Activated CD8-positive, alpha-beta memory T cell treated with anti-CD3 and anti-CD28 coated beads for 48 hours (primary cell): ENCODE measurements around the gene B9D2.
A peak's percentile ranks its signal among the peaks of the same experiment; 100 is the strongest.
"Not testable (repeated sequence)": the region's sequence is repeated elsewhere in the genome, so short reads cannot be mapped to it uniquely, and the experiment has no call there.

ENCODE experiments used
- DNase-seq, 3 experiments: peaks; one replicate each; pipeline ENCODE4 v3.0.0-alpha.2; 2020; ENCODE audit warnings: low read depth in 2 of 3, low spot score in 2 of 3

Gene B9D2

DNA sequence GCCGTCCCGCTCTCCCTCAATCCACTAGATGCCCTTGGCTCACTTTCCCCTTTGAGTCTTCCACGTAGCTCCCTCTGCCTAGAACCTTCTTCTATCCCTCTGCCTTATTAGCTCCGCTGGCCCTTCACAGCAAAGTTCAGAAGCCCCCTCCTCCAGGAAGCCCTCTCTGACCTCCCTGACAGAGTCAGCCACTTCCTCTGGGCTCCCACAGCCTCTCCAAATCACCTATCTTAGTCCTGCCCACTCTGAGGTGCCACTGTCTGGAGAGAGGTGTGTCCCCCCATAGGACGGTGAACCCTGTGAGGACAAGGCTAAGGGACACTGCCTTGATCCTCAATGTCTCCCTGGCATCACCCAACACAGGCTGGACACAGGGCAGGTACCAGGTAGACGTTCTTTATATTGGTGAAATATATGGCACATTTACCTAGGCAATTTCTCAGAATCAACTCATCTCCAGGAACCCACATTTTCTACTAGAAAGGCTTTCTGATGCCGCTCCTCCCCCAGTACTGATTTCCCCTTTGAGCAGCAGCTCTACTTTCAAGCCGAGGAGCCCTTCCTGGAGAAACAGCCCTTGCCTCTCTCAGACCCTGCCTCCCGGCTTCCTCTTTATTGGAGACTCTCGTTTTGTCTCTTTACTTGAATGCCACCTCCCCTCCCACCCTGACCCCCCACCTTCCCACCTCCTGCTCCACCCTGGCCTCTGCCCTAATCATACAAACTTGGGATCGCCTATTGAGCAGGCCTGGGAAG, 6.8 kb downstream of the B9D2 start:
- no peak for DNase-seq

DNA sequence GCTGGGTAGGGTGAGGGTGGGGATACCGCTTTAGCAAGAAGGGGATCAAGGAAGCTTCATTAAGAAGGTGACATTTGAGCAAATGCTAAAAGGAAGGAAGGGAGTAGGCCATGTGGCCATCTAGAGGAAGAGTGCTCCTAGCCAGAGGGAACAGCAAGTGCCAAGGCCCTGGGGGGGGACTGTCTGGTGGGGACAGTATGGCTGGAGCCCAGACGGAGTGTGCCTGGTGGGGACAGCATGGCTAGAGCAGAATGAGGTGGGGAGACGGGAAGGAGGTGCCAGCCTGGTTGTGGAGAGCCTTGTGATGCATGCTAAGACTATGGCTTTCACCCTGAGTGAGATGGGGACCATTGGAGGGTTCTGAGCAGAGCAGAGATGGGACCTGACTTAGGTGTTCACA, 8.1 kb downstream of the B9D2 start:
- DNase-seq = no peak

GRCh38 chr19:41355035-41355434, 8.9 kb downstream of the B9D2 start:
- no peak for DNase-seq

GRCh38 chr19:41354343-41354953, 9.5 kb downstream of the B9D2 start:
- DNase-seq = no peak

GRCh38 chr19:41353466-41354342, 10.2 kb downstream of the B9D2 start, which contains the start of gene TGFB1:
TSS of gene TGFB1 (minus strand) at chr19:41353922. CDS start at chr19:41353044, 878 bp downstream.
- peak; percentile 82 to 91 (median 83) for DNase-seq

GRCh38 chr19:41352609-41353465, 11.1 kb downstream of the B9D2 start:
- DNase-seq = peak in 2 of 3 experiments; percentile 53 to 58

DNA sequence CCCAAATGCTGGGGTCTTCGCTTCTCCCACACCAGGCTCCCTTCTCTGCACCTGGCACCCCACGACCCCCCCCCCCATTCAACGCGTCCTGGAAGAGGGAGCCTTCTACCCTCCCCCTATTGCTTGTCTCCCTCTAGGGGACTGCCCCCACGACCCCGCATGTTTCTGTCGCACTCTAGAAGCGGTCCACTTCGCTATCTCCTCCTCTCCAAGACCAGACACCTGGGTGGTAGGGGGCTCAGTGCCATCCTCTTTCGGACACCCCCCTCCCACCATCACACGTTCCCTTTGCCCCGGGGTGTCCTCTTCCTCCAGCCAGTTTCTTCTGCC, 11.7 kb downstream of the B9D2 start:
- DNase-seq = no peak

DNA sequence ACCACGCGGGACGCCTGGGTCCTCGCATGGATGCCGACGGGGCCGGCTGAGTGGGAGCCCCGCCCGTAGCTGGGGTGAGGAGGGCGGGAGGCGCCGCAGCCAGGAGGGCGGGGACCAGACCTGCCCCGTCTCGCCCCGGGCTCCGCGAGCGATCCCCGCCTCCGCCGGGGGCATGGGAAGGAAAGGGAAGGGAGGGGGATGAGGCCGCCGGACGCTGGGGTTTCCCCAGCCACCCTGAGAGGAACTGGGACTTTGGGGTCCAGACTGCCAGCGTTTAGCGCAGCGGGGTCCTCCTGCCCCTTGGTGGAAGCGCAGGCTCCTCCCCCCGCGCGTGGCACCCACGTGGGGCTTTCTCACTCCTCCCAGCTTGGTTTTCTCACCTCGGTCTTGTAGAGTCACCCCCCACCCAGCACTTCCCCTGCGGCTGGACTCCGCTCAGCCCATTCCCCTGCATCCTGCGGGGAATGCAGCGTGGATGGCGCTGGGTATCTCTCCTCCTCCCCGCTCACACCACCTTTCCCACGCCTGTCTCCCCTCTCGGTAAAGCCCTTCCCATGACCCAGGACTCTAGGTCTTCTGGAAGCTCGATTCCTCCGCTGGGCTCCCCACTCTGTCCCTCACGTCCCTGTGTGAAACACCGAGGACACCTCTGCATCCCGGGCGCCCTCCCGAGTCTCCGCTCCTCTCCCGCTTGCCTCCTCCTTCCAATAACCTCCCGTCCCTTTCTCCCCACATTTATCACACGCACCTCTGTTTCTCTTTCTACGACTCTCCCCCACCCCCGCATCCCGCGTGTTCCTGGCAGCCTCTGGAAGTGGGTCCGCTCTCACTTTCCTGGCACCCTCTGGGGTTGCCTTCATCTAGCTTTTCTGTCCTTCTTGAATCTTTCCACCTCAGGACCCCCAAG, 12.4 kb downstream of the B9D2 start:
- peak; percentile 53 to 77 (median 77) for DNase-seq

DNA sequence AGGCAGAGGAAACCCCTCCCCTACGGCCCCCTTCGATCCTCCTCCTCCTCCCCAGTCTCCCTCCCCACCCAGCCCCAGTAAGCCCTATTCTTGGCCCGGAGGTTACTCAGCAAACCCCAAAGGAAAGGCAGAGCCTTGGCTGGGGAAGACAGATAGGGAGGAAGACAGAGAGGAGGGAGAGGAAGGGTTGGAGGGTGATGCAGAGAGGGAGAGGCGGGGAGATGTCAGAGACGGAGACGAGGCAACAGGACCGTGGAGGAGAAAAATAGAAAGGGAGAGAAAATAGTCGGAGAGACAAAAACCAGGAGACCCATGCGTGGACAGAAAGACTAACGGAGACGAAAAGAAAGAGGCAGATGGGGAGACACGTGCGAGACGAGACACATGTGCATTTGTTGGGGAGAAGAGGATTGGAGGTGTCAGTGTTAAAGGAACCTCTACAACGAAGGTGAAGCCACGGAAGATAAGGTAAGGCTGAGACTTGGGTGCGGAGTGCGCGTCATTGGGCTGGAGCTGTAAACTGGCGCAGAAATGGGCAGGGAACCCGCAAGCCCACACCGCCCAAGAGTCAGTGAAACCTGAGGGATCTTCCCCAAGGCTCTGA, 13.1 kb downstream of the B9D2 start:
- DNase-seq = no peak

- DNase-seq = not testable (repeated sequence)
Observed at GRCh38 chr19:41346916-41347315, 17.0 kb downstream of the B9D2 start.

- DNase-seq = no peak
Observed at GRCh38 chr19:41344162-41344561, 19.8 kb downstream of the B9D2 start.

- no peak for DNase-seq
Observed at GRCh38 chr19:41341669-41342490, 22.1 kb downstream of the B9D2 start.

DNA sequence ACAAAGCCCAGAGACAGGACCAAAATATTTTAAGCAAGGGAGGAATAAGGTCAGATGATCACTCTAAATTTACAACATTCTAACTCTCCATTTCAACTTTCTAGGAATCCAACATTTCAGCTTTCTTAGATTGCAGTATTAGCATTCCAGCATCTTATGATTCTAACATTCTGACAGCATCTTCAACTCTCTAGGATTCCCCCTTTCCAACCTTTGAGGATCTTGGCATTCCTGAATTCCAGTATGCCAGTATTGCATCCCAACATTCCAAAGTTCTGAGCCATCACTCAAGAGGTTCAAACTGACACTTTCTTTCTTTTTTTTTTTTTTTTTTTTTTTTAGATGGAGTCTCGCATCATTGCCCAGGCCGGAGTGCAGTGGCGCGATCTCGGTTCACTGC, 24.0 kb downstream of the B9D2 start:
- DNase-seq = no peak

DNA sequence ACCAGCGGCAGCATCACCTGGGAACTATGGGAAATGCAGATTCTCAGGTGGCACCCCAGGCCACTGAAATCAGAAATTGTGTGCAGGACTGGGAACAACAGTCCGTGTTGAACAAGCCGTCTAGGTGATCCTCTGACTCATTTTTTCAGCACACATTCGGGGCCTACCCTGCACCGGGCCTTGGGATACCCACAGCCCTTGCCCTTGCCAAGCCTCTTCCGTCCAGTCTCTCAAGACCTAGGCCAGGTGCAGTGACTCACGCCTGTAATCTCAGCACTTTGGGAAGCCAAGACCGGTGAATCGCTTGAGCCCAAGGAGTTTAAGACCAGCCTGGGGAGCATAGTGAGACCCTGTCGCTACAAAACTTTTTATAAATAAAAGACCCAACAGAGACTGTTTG, 28.5 kb downstream of the B9D2 start:
- DNase-seq = no peak

DNA sequence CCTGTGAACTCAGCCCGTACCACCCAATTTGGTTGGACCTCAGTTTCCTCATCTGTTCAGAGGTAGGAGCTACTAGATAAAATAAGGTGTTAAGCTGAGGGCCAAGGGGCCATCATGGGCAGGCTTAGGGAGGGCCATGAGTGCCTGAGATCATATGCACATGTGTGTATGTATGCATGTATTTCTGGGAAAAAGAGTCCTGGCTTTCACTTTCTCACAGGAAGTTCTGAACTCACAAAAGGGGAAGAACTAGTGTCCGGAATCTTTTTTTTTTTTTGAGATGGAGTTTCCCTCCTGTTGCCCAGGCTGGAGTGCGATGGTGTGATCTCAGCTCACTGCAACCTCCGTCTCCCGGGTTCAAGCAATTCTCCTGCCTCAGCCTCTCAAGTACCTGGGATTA, 29.2 kb downstream of the B9D2 start:
- DNase-seq = no peak

DNA sequence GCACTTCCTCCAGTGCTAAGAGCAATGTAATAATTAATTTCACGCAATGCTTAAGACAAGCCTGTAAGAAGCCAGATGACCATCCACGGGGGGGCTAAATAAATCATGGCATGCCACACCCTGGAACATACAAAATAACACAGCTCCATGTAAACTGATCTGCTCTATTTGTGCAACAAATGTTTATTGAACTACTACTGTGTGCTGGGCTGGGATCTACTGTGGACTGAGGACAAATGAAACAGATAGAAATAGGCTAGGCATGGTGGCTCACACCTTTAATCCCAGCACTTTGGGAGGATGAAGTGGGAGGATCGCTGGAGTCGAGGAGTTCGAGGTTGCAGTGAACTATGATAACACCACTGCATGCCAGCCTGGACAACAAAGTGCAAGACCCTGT, 31.5 kb downstream of the B9D2 start:
- no peak for DNase-seq

GRCh38 chr19:41332000-41332399, 31.9 kb downstream of the B9D2 start:
- no peak for DNase-seq

DNA sequence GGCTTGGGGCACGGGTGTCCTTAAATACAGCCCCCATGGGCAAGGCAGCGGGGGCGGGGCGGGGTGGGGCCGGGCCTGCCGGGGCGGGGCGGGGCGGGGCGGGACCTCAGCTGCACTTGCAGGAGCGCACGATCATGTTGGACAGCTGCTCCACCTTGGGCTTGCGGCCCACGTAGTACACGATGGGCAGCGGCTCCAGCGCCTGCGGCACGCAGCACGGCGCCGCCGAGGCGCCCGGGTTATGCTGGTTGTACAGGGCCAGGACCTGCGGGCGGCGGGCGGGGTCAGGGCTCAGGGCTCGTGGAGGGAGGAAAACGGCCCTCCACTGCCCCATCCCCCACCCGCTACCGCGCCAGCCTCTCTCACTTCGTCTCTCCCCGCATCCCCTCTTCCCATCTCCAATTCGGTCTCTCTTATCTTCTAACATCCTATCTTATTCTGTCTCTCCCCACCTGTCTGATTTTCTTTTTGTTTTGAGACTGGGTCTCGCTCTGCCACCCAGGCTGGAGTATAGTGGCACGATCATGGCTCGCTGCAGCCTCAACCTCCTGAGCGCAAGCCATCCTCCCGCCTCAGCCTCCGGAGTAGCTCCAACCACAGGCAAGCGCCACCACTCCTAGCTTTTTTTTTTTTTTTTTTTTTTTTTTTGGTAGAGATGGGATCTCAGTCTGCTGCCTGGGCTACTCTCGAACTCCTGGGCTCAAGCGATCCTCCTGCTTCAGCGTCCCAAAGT, 32.8 kb downstream of the B9D2 start:
- DNase-seq = no peak
